HEK293 (cell line): ENCODE measurements around the gene GOLGA8B.

Experiments
- CTCF ChIA-PET: fragments of 350-600 bp; formaldehyde crosslinking; extraction: SDS; loops from one replicate; lab custom pipeline; 2021; ENCODE audit warnings: antibody characterized with exemption; lab: Yijun Ruan, JAX
- POLR2A ChIA-PET: fragments of 300-600 bp; formaldehyde crosslinking; extraction: SDS; loops from one replicate; lab custom pipeline; 2020; ENCODE audit warnings: antibody characterized with exemption, inconsistent platforms; lab: Yijun Ruan, JAX
- H3K27ac ChIP-seq: fragments of 200-500 bp; sonication (Bioruptor generic); 2 replicates; pipeline ENCODE4 v1.5.1; 2014; ENCODE audit warnings: low read depth, low read length, control low read depth, inconsistent platforms; ENCODE audit errors: extremely low read depth
- H3K36me3 ChIP-seq, 2 experiments: fragments of 200-500 bp in 1 of 2; sonication (Bioruptor generic) in 1 of 2; 1 replicate in 1 of 2; 2 replicates in 1 of 2; pipeline ENCODE4 v1.5.1; 2014 to 2017; ENCODE audit warnings: inconsistent platforms in 2 of 2, low read length in 2 of 2; ENCODE audit not compliant: control insufficient read depth in 2 of 2, insufficient read depth in 1 of 2
- H3K4me1 ChIP-seq: fragments of 200-500 bp; sonication (Bioruptor generic); 2 replicates; pipeline ENCODE4 v1.5.1; 2014; ENCODE audit warnings: mild to moderate bottlenecking, low read length, inconsistent platforms; ENCODE audit not compliant: control insufficient read depth, insufficient read depth
- H3K4me3 ChIP-seq: 2 replicates; pipeline ENCODE4 v1.5.1; 2011; ENCODE audit warnings: low read depth, mild to moderate bottlenecking, control low read depth, low read length, moderate library complexity
- H3K9me3 ChIP-seq: fragments of 200-500 bp; sonication (Bioruptor generic); 2 replicates; pipeline ENCODE4 v1.5.1; 2014; ENCODE audit warnings: low read depth, low read length, inconsistent platforms; ENCODE audit not compliant: control insufficient read depth, insufficient read depth
- ATF2 ChIP-seq: fragments of 450-650 bp; formaldehyde crosslinking; IDR thresholded peaks from 2 replicates; pipeline ENCODE4 v1.5.1; 2016; ENCODE audit warnings: missing biosample characterization, missing genetic modification characterization, low read depth
- ELK4 ChIP-seq: IDR thresholded peaks from 2 replicates; pipeline ENCODE4 v1.6.1; 2011; ENCODE audit warnings: mild to moderate bottlenecking, low read depth, low read length, borderline replicate concordance
- HOXA7 ChIP-seq: sonication (generic); formaldehyde crosslinking; IDR thresholded peaks from 2 replicates; pipeline ENCODE4 v1.8.1; 2022; ENCODE audit warnings: missing genetic modification reagents, borderline replicate concordance
- PRDM10 ChIP-seq: fragments of 450-650 bp; formaldehyde crosslinking; IDR thresholded peaks from 2 replicates; pipeline ENCODE4 v1.5.1; 2016; ENCODE audit warnings: missing biosample characterization, missing genetic modification characterization
- RBAK ChIP-seq: fragments of 450-650 bp; formaldehyde crosslinking; IDR thresholded peaks from 2 replicates; pipeline ENCODE4 v1.5.1; 2016; ENCODE audit warnings: missing biosample characterization, missing genetic modification characterization
- SP7 ChIP-seq: fragments of 450-650 bp; formaldehyde crosslinking; IDR thresholded peaks from 2 replicates; pipeline ENCODE4 v1.5.1; 2016; ENCODE audit warnings: missing biosample characterization, missing genetic modification characterization
- ZBTB20 ChIP-seq: fragments of 450-650 bp; formaldehyde crosslinking; IDR thresholded peaks from 2 replicates; pipeline ENCODE4 v1.5.1; 2016; ENCODE audit warnings: missing biosample characterization, missing genetic modification characterization
- ZBTB21 ChIP-seq: fragments of 450-650 bp; formaldehyde crosslinking; IDR thresholded peaks from 2 replicates; pipeline ENCODE4 v1.5.1; 2017; ENCODE audit warnings: missing biosample characterization, missing genetic modification characterization
- ZEB2 ChIP-seq: fragments of 450-650 bp; formaldehyde crosslinking; IDR thresholded peaks from 2 replicates; pipeline ENCODE4 v1.5.1; 2016; ENCODE audit warnings: missing biosample characterization, missing genetic modification characterization
- ZNF280C ChIP-seq: fragments of 450-650 bp; formaldehyde crosslinking; IDR thresholded peaks from 2 replicates; pipeline ENCODE4 v1.5.1; 2016; ENCODE audit warnings: missing biosample characterization, missing genetic modification characterization
- ZNF449 ChIP-seq: fragments of 450-650 bp; formaldehyde crosslinking; IDR thresholded peaks from 2 replicates; pipeline ENCODE4 v1.5.1; 2017; ENCODE audit warnings: missing biosample characterization, mild to moderate bottlenecking, missing genetic modification characterization, moderate library complexity
- ZNF473 ChIP-seq: fragments of 450-650 bp; formaldehyde crosslinking; IDR thresholded peaks from 2 replicates; pipeline ENCODE4 v1.5.1; 2017; ENCODE audit warnings: missing biosample characterization, missing genetic modification characterization
- ZNF623 ChIP-seq: fragments of 450-650 bp; formaldehyde crosslinking; IDR thresholded peaks from 2 replicates; pipeline ENCODE4 v1.5.1; 2016; ENCODE audit warnings: missing biosample characterization, missing genetic modification characterization

GOLGA8B gene

GRCh38 chr15:34608517-34608916 lies 25.1 kb upstream of the GOLGA8B start:
- TF ChIP-seq PRDM10 (tag by site-specific recombination) (no peak), ZBTB20 (no peak)
- TF ChIP-seq, all 188 proteins: peak for 0
- ChIA-PET POLR2A (no interaction called here), CTCF (interaction anchor here (0.6 to 1.7 kb wide), 2 partner anchors 13 to 275 kb away, joined by 3 to 5 read pairs; no protein-coding TSS in a partner anchor)
- no peak overlapping the region for H3K4me3 ChIP-seq
- no peaks in the 10 kb centered on the region for H3K36me3 ChIP-seq
- no peaks in the 10 kb centered on the region for H3K4me1 ChIP-seq
- H3K27ac ChIP-seq = no peak overlapping the region
- no peaks in the 10 kb centered on the region for H3K9me3 ChIP-seq

- ChIA-PET POLR2A (no interaction called here), CTCF (no interaction called here)
- TF ChIP-seq ZNF449 (tag by site-specific recombination) (no peak), ZNF623 (tag by site-specific recombination) (no peak), SP7 (tag by site-specific recombination) (no peak), ATF2 (tag by site-specific recombination) (peak; percentile 67)
- Histone ChIP-seq H3K36me3 (no peaks in the 10 kb centered on the region), H3K27ac (no peak overlapping the region), H3K9me3 (no peaks in the 10 kb centered on the region), H3K4me1 (no peaks in the 10 kb centered on the region), H3K4me3 (no peak overlapping the region)
Observed at GRCh38 chr15:34607832-34608231, 24.4 kb upstream of the GOLGA8B start.

- no peak overlapping the region for H3K4me3 ChIP-seq
- H3K9me3 ChIP-seq = no peaks in the 10 kb centered on the region
- no peak for TF ChIP-seq HOXA7 (CRISPR knock-in tag)
- TF ChIP-seq ZBTB21 (tag by site-specific recombination) = no peak
- no peak for TF ChIP-seq ZNF473 (tag by site-specific recombination)
- TF ChIP-seq, all 188 proteins: peak for 0
- Histone ChIP-seq H3K36me3 (no peaks in the 10 kb centered on the region), H3K4me1 (no peaks in the 10 kb centered on the region), H3K27ac (no peak overlapping the region)
- CTCF ChIA-PET = interaction anchor here (0.8 to 0.9 kb wide), 3 partner anchors 10 to 17 kb away, joined by 3 to 4 read pairs (median 3); no protein-coding TSS in a partner anchor
- POLR2A ChIA-PET = no interaction called here
Observed at GRCh38 chr15:34606545-34606944, 23.1 kb upstream of the GOLGA8B start.

GRCh38 chr15:34606131-34606530 lies 22.7 kb upstream of the GOLGA8B start:
- CTCF ChIA-PET = interaction anchor here (0.8 to 0.9 kb wide), 3 partner anchors 10 to 16 kb away, joined by 3 to 4 read pairs (median 3); no protein-coding TSS in a partner anchor
- Histone ChIP-seq H3K4me1 (no peaks in the 10 kb centered on the region), H3K4me3 (no peak overlapping the region), H3K36me3 (no peaks in the 10 kb centered on the region), H3K9me3 (no peaks in the 10 kb centered on the region), H3K27ac (no peak overlapping the region)
- POLR2A ChIA-PET = no interaction called here
- TF ChIP-seq ELK4 = no peak
- no peak for TF ChIP-seq ZEB2 (tag by site-specific recombination)
- no peak for TF ChIP-seq ZNF280C (tag by site-specific recombination)
- no peak for TF ChIP-seq RBAK (tag by site-specific recombination)
- no peak for TF ChIP-seq ZNF473 (tag by site-specific recombination)
